IMR-90 (cell line): Measurements from ENCODE around the gene SYNGR1. TPM values are rescaled to one million over a fixed set of nuclear protein-coding genes. Genes with fewer than 3 reads are reported as not detected.

Experiments
- ATAC-seq: fragments of 200-7000 bp; cut with Tn5 transposase; 2 replicates; pipeline ENCODE4 v1.9.1; 2020; ENCODE audit warnings: low read depth, mild to moderate bottlenecking, moderate library complexity
- BruUV-seq: library from RNA; stranded (reverse); fragments of 400-500 nt; replicated peaks from 2 replicates; lab custom pipeline; 2021; lab: Mats Ljungman, UMichigan
- CTCF ChIA-PET: fragments of 300-600 bp; formaldehyde crosslinking; extraction: SDS; loops from one replicate; lab custom pipeline; 2021; ENCODE audit warnings: antibody characterized with exemption; lab: Yijun Ruan, JAX
- POLR2A ChIA-PET: fragments of 300-600 bp; sonication (Branson Sonifier 250); formaldehyde crosslinking; loops from one replicate; lab custom pipeline; 2022; ENCODE audit warnings: antibody characterized with exemption; ENCODE audit not compliant: unreplicated experiment; lab: Charles Lee
- DNase-seq: peaks from one replicate; pipeline ENCODE4 v3.0.0; 2013
- H2AFZ ChIP-seq: replicated peaks from 2 replicates; pipeline ENCODE3; 2013; ENCODE audit warnings: low read length, mild to moderate bottlenecking; ENCODE audit not compliant: poor library complexity
- H2AK5ac ChIP-seq: 2 replicates; pipeline ENCODE4 v1.6.1; 2013; ENCODE audit warnings: low read depth, low read length, inconsistent platforms
- H2AK9ac ChIP-seq: replicated peaks from 2 replicates; pipeline ENCODE3; 2013; ENCODE audit warnings: mild to moderate bottlenecking, low read depth, low read length, moderate library complexity; ENCODE audit not compliant: poor library complexity
- H2BK120ac ChIP-seq: 2 replicates; pipeline ENCODE4 v1.6.1; 2013; ENCODE audit warnings: low read depth, low read length, inconsistent platforms
- H2BK15ac ChIP-seq: 3 replicates; pipeline ENCODE4 v1.6.1; 2013; ENCODE audit warnings: low read depth, low read length, inconsistent platforms
- H2BK20ac ChIP-seq: 2 replicates; pipeline ENCODE4 v1.6.1; 2013; ENCODE audit warnings: low read depth, mild to moderate bottlenecking, inconsistent platforms, low read length, moderate library complexity
- H2BK5ac ChIP-seq: 2 replicates; pipeline ENCODE4 v1.6.1; 2013; ENCODE audit warnings: mild to moderate bottlenecking, low read depth, low read length, inconsistent platforms; ENCODE audit not compliant: poor library complexity, severe bottlenecking
- H3K14ac ChIP-seq: replicated peaks from 2 replicates; pipeline ENCODE4 v1.6.1; 2013; ENCODE audit warnings: low read depth, low read length, inconsistent platforms
- H3K18ac ChIP-seq: 2 replicates; pipeline ENCODE4 v1.6.1; 2013; ENCODE audit warnings: low read depth, low read length, control low read depth
- H3K23ac ChIP-seq: 2 replicates; pipeline ENCODE4 v1.6.1; 2013; ENCODE audit warnings: low read depth, low read length, inconsistent platforms
- H3K27ac ChIP-seq: 2 replicates; pipeline ENCODE4 v1.5.1; 2013; ENCODE audit warnings: mild to moderate bottlenecking, control low read depth, low read length; ENCODE audit not compliant: insufficient read depth
- H3K27me3 ChIP-seq: 2 replicates; pipeline ENCODE4 v1.6.1; 2013; ENCODE audit warnings: low read length; ENCODE audit not compliant: control insufficient read depth, insufficient read depth
- H3K36me3 ChIP-seq: 2 replicates; pipeline ENCODE4 v1.6.1; 2013; ENCODE audit warnings: low read length, mixed read lengths; ENCODE audit not compliant: control insufficient read depth, insufficient read depth
- H3K4ac ChIP-seq: 2 replicates; pipeline ENCODE4 v1.6.1; 2013; ENCODE audit warnings: low read depth, low read length, inconsistent platforms
- H3K4me1 ChIP-seq: 2 replicates; pipeline ENCODE4 v1.6.1; 2013; ENCODE audit warnings: low read length, mixed read lengths; ENCODE audit not compliant: control insufficient read depth, insufficient read depth
- H3K4me2 ChIP-seq: 2 replicates; pipeline ENCODE4 v1.6.1; 2013; ENCODE audit warnings: low read depth, mild to moderate bottlenecking, control low read depth, low read length, moderate library complexity
- H3K4me3 ChIP-seq: 2 replicates; pipeline ENCODE4 v1.5.1; 2013; ENCODE audit warnings: low read depth, mild to moderate bottlenecking, control low read depth, low read length, moderate library complexity; ENCODE audit not compliant: insufficient read depth
- H3K56ac ChIP-seq: 2 replicates; pipeline ENCODE4 v1.6.1; 2013; ENCODE audit warnings: low read length, inconsistent platforms; ENCODE audit not compliant: insufficient read depth; ENCODE audit errors: extremely low read depth
- H3K79me1 ChIP-seq, 2 experiments: 2 replicates each; pipeline ENCODE4 v1.6.1; 2013; ENCODE audit warnings: low read length in 2 of 2, inconsistent platforms in 1 of 2, low read depth in 1 of 2
- H3K9ac ChIP-seq: 2 replicates; pipeline ENCODE4 v1.6.1; 2013; ENCODE audit warnings: low read depth, low read length, control low read depth
- H3K9me1 ChIP-seq: 2 replicates; pipeline ENCODE4 v1.6.1; 2013; ENCODE audit warnings: low read length, inconsistent platforms; ENCODE audit not compliant: insufficient read depth
- H3K9me3 ChIP-seq: 2 replicates; pipeline ENCODE4 v1.6.1; 2013; ENCODE audit warnings: low read length; ENCODE audit not compliant: control insufficient read depth, insufficient read depth
- H4K20me1 ChIP-seq: 2 replicates; pipeline ENCODE4 v1.6.1; 2013; ENCODE audit warnings: low read length, inconsistent platforms; ENCODE audit not compliant: insufficient read depth
- H4K5ac ChIP-seq: 2 replicates; pipeline ENCODE4 v1.6.1; 2013; ENCODE audit warnings: mild to moderate bottlenecking, low read depth, low read length, control low read depth
- H4K8ac ChIP-seq, 2 experiments: 2 replicates each; pipeline ENCODE4 v1.6.1; 2013; ENCODE audit warnings: low read depth in 2 of 2, low read length in 2 of 2, control low read depth in 1 of 2, inconsistent platforms in 1 of 2
- H4K91ac ChIP-seq: 2 replicates; pipeline ENCODE4 v1.6.1; 2013; ENCODE audit warnings: low read depth, low read length, inconsistent platforms; ENCODE audit not compliant: insufficient read depth
- BHLHE40 ChIP-seq: fragments of 150-350 bp; IDR thresholded peaks from 2 replicates; pipeline ENCODE4 v1.6.1; 2016; ENCODE audit warnings: mild to moderate bottlenecking, low read depth, low read length
- CEBPB ChIP-seq: IDR thresholded peaks from 2 replicates; pipeline ENCODE4 v1.6.1; 2012; ENCODE audit warnings: low read depth, low read length, improper control_type of control experiment
- CHD1 ChIP-seq: IDR thresholded peaks from 2 replicates; pipeline ENCODE4 v1.6.1; 2012; ENCODE audit warnings: low read depth, low read length, improper control_type of control experiment
- FOS ChIP-seq: fragments of 150-350 bp; IDR thresholded peaks from 2 replicates; pipeline ENCODE4 v1.6.1; 2016; ENCODE audit warnings: low read depth, low read length
- MAFK ChIP-seq: IDR thresholded peaks from 2 replicates; pipeline ENCODE4 v1.6.1; 2012; ENCODE audit warnings: low read depth, low read length, improper control_type of control experiment
- MAZ ChIP-seq: IDR thresholded peaks from 2 replicates; pipeline ENCODE4 v1.6.1; 2012; ENCODE audit warnings: low read depth, mild to moderate bottlenecking, low read length, improper control_type of control experiment, moderate library complexity, borderline replicate concordance
- MXI1 ChIP-seq: IDR thresholded peaks from 2 replicates; pipeline ENCODE4 v1.6.1; 2012; ENCODE audit warnings: low read depth, mild to moderate bottlenecking, low read length, moderate library complexity, borderline replicate concordance
- NFE2L2 ChIP-seq: fragments of 150-350 bp; IDR thresholded peaks from 2 replicates; pipeline ENCODE4 v1.6.1; 2016; ENCODE audit warnings: low read depth, mild to moderate bottlenecking, low read length
- POLR2A ChIP-seq: IDR thresholded peaks from 2 replicates; pipeline ENCODE4 v1.6.1; 2012; ENCODE audit warnings: mild to moderate bottlenecking, low read depth, low read length
- RAD21 ChIP-seq: IDR thresholded peaks from 2 replicates; pipeline ENCODE4 v1.6.1; 2012; ENCODE audit warnings: low read length, improper control_type of control experiment
- RCOR1 ChIP-seq: IDR thresholded peaks from 2 replicates; pipeline ENCODE4 v1.6.1; 2012; ENCODE audit warnings: mild to moderate bottlenecking, low read length, improper control_type of control experiment; ENCODE audit not compliant: insufficient replicate concordance
- RFX5 ChIP-seq: IDR thresholded peaks from 2 replicates; pipeline ENCODE4 v1.8.0; 2012; ENCODE audit warnings: low read depth, mild to moderate bottlenecking, low read length, moderate library complexity
- SMC3 ChIP-seq: fragments of 150-350 bp; IDR thresholded peaks from 2 replicates; pipeline ENCODE4 v1.6.1; 2016; ENCODE audit warnings: low read depth, mild to moderate bottlenecking, antibody characterized with exemption, low read length, moderate library complexity
- WGBS, 2 experiments: methylation state at CpG; one replicate each; pipeline versions ENCODE4 v1.1.5 to v1.1.7; 2013; ENCODE audit warnings: missing lambda C conversion rate in 2 of 2; ENCODE audit not compliant: insufficient read length in 1 of 2; ENCODE audit errors: extremely low coverage in 2 of 2; 5-methylcytosine and 5-hydroxymethylcytosine counted together
- dilution Hi-C: fragments of 300-500 bp; cut with HindIII; formaldehyde crosslinking; loops from one replicate; pipeline ENCODE4 v1.14.3; 2018; ENCODE audit warnings: low sequenced_read_pairs; ENCODE audit not compliant: unreplicated experiment
- in situ Hi-C: fragments of 300-500 bp; cut with MboI; formaldehyde crosslinking; loops from 3 replicates; pipeline ENCODE4 v1.14.3; 2019; ENCODE audit warnings: low sequenced_read_pairs, inconsistent platforms, mixed read lengths
- intact Hi-C: fragments of 100-400 bp; cut with micrococcal nuclease; formaldehyde crosslinking; loops from 2 replicates; pipeline ENCODE4 v1.10.0; 2022
- polyA plus RNA-seq, 3 experiments: library from polyadenylated mRNA; depleted of rRNA; stranded (reverse); fragments of >200 nt; gene quantifications; 2 replicates each; pipeline ENCODE4 v1.2.3, GENCODE V29; 2012; ENCODE audit warnings: low replicate concordance in 1 of 3
- total RNA-seq: library from RNA; depleted of rRNA; stranded (reverse); fragments of >200 nt; gene quantifications from 2 replicates; pipeline ENCODE4 v1.2.3, GENCODE V29; 2012
- TF ChIP-seq, protein P1 (sequence below): conservative IDR thresholded peaks from 2 replicates; pipeline ENCODE4 v1.5.1; 2012; ENCODE audit warnings: mild to moderate bottlenecking, low read depth, low read length, improper control_type of control experiment
- TF ChIP-seq, protein P2 (sequence below): fragments of 150-350 bp; IDR thresholded peaks from 2 replicates; pipeline ENCODE4 v1.6.1; 2016; ENCODE audit warnings: low read depth, mild to moderate bottlenecking, low read length, moderate library complexity, borderline replicate concordance
- TF ChIP-seq, protein P3 (sequence below): fragments of 150-350 bp; IDR thresholded peaks from 2 replicates; pipeline ENCODE4 v1.6.1; 2017; ENCODE audit warnings: mild to moderate bottlenecking, antibody characterized with exemption, low read length, low read depth

SYNGR1 gene
- total and polyA plus RNA-seq, 2 of the 4 experiments (the other 2 are of a cell fraction): 6.3 to 81.5 TPM

DNA sequence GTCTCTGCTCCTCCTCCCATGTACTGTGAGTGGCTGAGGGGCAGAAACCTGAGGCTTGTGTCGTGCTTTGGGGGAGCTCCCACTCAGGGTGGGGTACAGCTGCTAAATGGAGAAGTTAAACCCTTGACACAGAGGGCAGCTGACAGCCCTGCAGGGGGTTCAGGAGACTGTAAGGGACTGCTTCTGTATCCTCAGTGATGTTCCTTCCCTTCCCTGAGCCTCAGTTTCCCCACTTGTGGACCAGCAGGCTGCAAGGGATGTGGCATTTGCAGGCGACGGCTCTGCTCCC lies 15.6 kb downstream of the SYNGR1 start:
- Histone ChIP-seq H4K20me1 (peaks cover 11% of the 10 kb centered on the region), H3K9me3 (no peaks in the 10 kb centered on the region), H3K4me2 (no peak overlapping the region), H3K4me3 (no peak overlapping the region), H2BK20ac (no peak overlapping the region), H4K5ac (no peak overlapping the region), H3K23ac (no peak overlapping the region), H3K27me3 (no peaks in the 10 kb centered on the region), H3K9ac (no peak overlapping the region), H2AK5ac (no peak overlapping the region), H3K18ac (no peak overlapping the region), H3K9me1 (peaks cover 4% of the 10 kb centered on the region; the same call in 1 of the 2 replicates), H2BK15ac (no peak overlapping the region), H3K27ac (no peak overlapping the region), H2AFZ (no peak overlapping the region), H3K79me1 (peaks cover 0 to 21% of the 10 kb centered on the region in 2 experiments; a peak in 3 of 4 replicates), H3K4me1 (peaks cover 8% of the 10 kb centered on the region; the same call in 1 of the 2 replicates), H3K4ac (no peak overlapping the region), H2BK120ac (no peak overlapping the region), H3K14ac (no peak overlapping the region), H2AK9ac (no peak overlapping the region), H4K8ac (no peak overlapping the region), H2BK5ac (no peak overlapping the region), H3K56ac (no peak overlapping the region), H4K91ac (no peak overlapping the region), H3K36me3 (peaks cover 2% of the 10 kb centered on the region; the same call in 1 of the 2 replicates)
- ChIA-PET POLR2A (no interaction called here), CTCF (no interaction called here)
- in situ Hi-C loops: no loop called here
- ATAC-seq: no peak
- TF ChIP-seq FOS (no peak), RAD21 (no peak), MAZ (no peak), RCOR1 (no peak), CHD1 (no peak), BHLHE40 (no peak), RFX5 (no peak), MAFK (no peak), POLR2A (no peak), NFE2L2 (no peak), MXI1 (no peak), SMC3 (no peak), CEBPB (no peak)
- TF ChIP-seq, protein P1, sequence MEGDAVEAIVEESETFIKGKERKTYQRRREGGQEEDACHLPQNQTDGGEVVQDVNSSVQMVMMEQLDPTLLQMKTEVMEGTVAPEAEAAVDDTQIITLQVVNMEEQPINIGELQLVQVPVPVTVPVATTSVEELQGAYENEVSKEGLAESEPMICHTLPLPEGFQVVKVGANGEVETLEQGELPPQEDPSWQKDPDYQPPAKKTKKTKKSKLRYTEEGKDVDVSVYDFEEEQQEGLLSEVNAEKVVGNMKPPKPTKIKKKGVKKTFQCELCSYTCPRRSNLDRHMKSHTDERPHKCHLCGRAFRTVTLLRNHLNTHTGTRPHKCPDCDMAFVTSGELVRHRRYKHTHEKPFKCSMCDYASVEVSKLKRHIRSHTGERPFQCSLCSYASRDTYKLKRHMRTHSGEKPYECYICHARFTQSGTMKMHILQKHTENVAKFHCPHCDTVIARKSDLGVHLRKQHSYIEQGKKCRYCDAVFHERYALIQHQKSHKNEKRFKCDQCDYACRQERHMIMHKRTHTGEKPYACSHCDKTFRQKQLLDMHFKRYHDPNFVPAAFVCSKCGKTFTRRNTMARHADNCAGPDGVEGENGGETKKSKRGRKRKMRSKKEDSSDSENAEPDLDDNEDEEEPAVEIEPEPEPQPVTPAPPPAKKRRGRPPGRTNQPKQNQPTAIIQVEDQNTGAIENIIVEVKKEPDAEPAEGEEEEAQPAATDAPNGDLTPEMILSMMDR: no peak
- TF ChIP-seq, protein P2, sequence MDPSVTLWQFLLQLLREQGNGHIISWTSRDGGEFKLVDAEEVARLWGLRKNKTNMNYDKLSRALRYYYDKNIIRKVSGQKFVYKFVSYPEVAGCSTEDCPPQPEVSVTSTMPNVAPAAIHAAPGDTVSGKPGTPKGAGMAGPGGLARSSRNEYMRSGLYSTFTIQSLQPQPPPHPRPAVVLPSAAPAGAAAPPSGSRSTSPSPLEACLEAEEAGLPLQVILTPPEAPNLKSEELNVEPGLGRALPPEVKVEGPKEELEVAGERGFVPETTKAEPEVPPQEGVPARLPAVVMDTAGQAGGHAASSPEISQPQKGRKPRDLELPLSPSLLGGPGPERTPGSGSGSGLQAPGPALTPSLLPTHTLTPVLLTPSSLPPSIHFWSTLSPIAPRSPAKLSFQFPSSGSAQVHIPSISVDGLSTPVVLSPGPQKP: no peak
- TF ChIP-seq, protein P3, sequence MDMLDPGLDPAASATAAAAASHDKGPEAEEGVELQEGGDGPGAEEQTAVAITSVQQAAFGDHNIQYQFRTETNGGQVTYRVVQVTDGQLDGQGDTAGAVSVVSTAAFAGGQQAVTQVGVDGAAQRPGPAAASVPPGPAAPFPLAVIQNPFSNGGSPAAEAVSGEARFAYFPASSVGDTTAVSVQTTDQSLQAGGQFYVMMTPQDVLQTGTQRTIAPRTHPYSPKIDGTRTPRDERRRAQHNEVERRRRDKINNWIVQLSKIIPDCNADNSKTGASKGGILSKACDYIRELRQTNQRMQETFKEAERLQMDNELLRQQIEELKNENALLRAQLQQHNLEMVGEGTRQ: no peak
- BruUV-seq: no TSS peak
- no peak for DNase-seq
- intact Hi-C loops: no loop called here
- dilution Hi-C loops: no loop called here
- WGBS, 2 experiments: no CpG with 5 or more reads among the region's 3 CpGs
